ENCODE measurements around the gene SUOX.
"Not testable (repeated sequence)": the region's sequence is repeated elsewhere in the genome, so short reads cannot be mapped to it uniquely, and the experiment has no call there.

Gene SUOX

GRCh38 chr12:56021889-56022497 lies 24.9 kb downstream of the SUOX start:
- no peak for DNase-seq

GRCh38 chr12:56028511-56029165 lies 31.6 kb downstream of the SUOX start:
- no peak for DNase-seq

- DNase-seq = no peak
Measured at GRCh38 chr12:56029166-56029519, 32.1 kb downstream of the SUOX start.

- peak in 1 of 2 donors; percentile 38 for DNase-seq
Measured at GRCh38 chr12:56029666-56030293, 32.7 kb downstream of the SUOX start.

GRCh38 chr12:56031987-56032386 lies 34.9 kb downstream of the SUOX start:
- no peak for DNase-seq

GRCh38 chr12:56034586-56035332 lies 37.7 kb downstream of the SUOX start:
- no peak for DNase-seq

- no peak for DNase-seq
Measured at GRCh38 chr12:56037161-56037560, 40.1 kb downstream of the SUOX start.

- DNase-seq = no peak
Measured at GRCh38 chr12:56038022-56038655, 41.1 kb downstream of the SUOX start.

GRCh38 chr12:56040151-56040550 lies 43.1 kb downstream of the SUOX start:
- DNase-seq = no peak

GRCh38 chr12:56040963-56041551 lies 44.0 kb downstream of the SUOX start:
- no peak for DNase-seq

- peak; percentile 83 to 98 for DNase-seq
Measured at GRCh38 chr12:56041552-56042429, 44.7 kb downstream of the SUOX start, which contains the start of gene RPS26. TSS of gene RPS26 (plus strand) at chr12:56041918. CDS start at chr12:56042167, 249 bp downstream.

- DNase-seq = not testable (repeated sequence)
Measured at GRCh38 chr12:56042430-56042813, 45.3 kb downstream of the SUOX start.

- DNase-seq = no peak
Measured at GRCh38 chr12:56042843-56043242, 45.8 kb downstream of the SUOX start.

GRCh38 chr12:56046027-56046780 lies 49.1 kb downstream of the SUOX start:
- no peak for DNase-seq

- no peak for DNase-seq
Measured at GRCh38 chr12:56053407-56053893, 56.4 kb downstream of the SUOX start.

Data from bone marrow (tissue), 2 donors.